MCF 10A (cell line): ENCODE results near the gene STK38L. TPM values are rescaled to one million over a fixed set of nuclear protein-coding genes. Genes with fewer than 3 reads are reported as not detected.

ENCODE experiments used
- BruUV-seq: library from RNA; stranded (reverse); fragments of 400-500 nt; replicated peaks from 2 replicates; lab custom pipeline; 2021; lab: Mats Ljungman, UMichigan
- CTCF ChIA-PET: fragments of 300-600 bp; sonication (Branson Sonifier 250); formaldehyde crosslinking; extraction: SDS; loops from one replicate; lab custom pipeline; 2021; ENCODE audit warnings: antibody characterized with exemption, inconsistent platforms; lab: Yijun Ruan, JAX
- POLR2A ChIA-PET: fragments of 300-600, 350-650 bp; sonication (Branson Sonifier 250); formaldehyde crosslinking; extraction: SDS; loops from one replicate; lab custom pipeline; 2020; ENCODE audit warnings: antibody characterized with exemption, inconsistent platforms; lab: Yijun Ruan, JAX
- DNase-seq: peaks from one replicate; pipeline ENCODE4 v3.0.0-alpha.2; 2018; ENCODE audit not compliant: unreplicated experiment
- H3K27ac Mint-ChIP-seq: one replicate; pipeline ENCODE4 v1.8.0; 2022; ENCODE audit warnings: mild to moderate bottlenecking, low read depth, mixed read lengths; ENCODE audit not compliant: unreplicated experiment
- H3K27me3 Mint-ChIP-seq: one replicate; pipeline ENCODE4 v1.8.0; 2022; ENCODE audit warnings: mixed read lengths; ENCODE audit not compliant: insufficient read depth, unreplicated experiment
- H3K36me3 Mint-ChIP-seq: one replicate; pipeline ENCODE4 v1.8.0; 2022; ENCODE audit warnings: mild to moderate bottlenecking, moderate library complexity, mixed read lengths; ENCODE audit not compliant: insufficient read depth, unreplicated experiment
- H3K4me1 Mint-ChIP-seq: one replicate; pipeline ENCODE4 v1.8.0; 2022; ENCODE audit warnings: mixed read lengths; ENCODE audit not compliant: insufficient read depth, unreplicated experiment
- H3K4me3 Mint-ChIP-seq: one replicate; pipeline ENCODE4 v1.8.0; 2022; ENCODE audit warnings: mild to moderate bottlenecking, moderate library complexity, mixed read lengths; ENCODE audit not compliant: unreplicated experiment
- H3K9me3 Mint-ChIP-seq: one replicate; pipeline ENCODE4 v1.8.0; 2022; ENCODE audit warnings: mixed read lengths; ENCODE audit not compliant: unreplicated experiment
- CTCF ChIP-seq: fragments of 200-600 bp; IDR thresholded peaks from one replicate; pipeline ENCODE4 v1.8.0; 2022; ENCODE audit warnings: antibody characterized with exemption, mild to moderate bottlenecking; ENCODE audit not compliant: unreplicated experiment
- intact Hi-C: fragments of 100-400 bp; cut with micrococcal nuclease; formaldehyde crosslinking; loops from 2 replicates; pipeline ENCODE4 v1.14.1; 2022
- total RNA-seq: library from RNA; stranded (reverse); gene quantifications from 2 replicates; pipeline ENCODE4 v1.2.3, GENCODE V29; 2022

The STK38L gene
- total RNA-seq, 1 experiment from 2014 or later = 18.1 TPM

- no TSS peak for BruUV-seq
- no peaks in the 10 kb centered on the region for H3K36me3 Mint-ChIP-seq
- H3K27me3 Mint-ChIP-seq = no peaks in the 10 kb centered on the region
- TF ChIP-seq CTCF = no peak
- H3K27ac Mint-ChIP-seq = no peak overlapping the region
- intact Hi-C loops = no loop called here
- H3K4me3 Mint-ChIP-seq = no peak overlapping the region
- ChIA-PET POLR2A (interaction anchor here (1.7 kb wide), 1 partner anchor 15 kb away, joined by 6 read pairs; no protein-coding TSS in a partner anchor), CTCF (no interaction called here)
- DNase-seq = no peak
- peaks cover 5% of the 10 kb centered on the region for H3K4me1 Mint-ChIP-seq
- H3K9me3 Mint-ChIP-seq = no peaks in the 10 kb centered on the region
Observed at GRCh38 chr12:27351476-27351875, 107.4 kb downstream of the STK38L start.

GRCh38 chr12:27355486-27355885 lies 111.4 kb downstream of the STK38L start:
- DNase-seq = no peak
- ChIA-PET CTCF (interaction anchor here (1.4 kb wide), 1 partner anchor 29 kb away, joined by 5 read pairs; no protein-coding TSS in a partner anchor), POLR2A (interaction anchor here (1.6 kb wide), 1 partner anchor 22 kb away, joined by 5 read pairs; no protein-coding TSS in a partner anchor)
- intact Hi-C loops = no loop called here
- Mint-ChIP-seq H3K27ac (no peak overlapping the region), H3K36me3 (no peaks in the 10 kb centered on the region), H3K27me3 (no peaks in the 10 kb centered on the region), H3K4me3 (no peak overlapping the region), H3K9me3 (no peaks in the 10 kb centered on the region), H3K4me1 (no peaks in the 10 kb centered on the region)
- no TSS peak for BruUV-seq
- TF ChIP-seq CTCF = no peak

- DNase-seq = no peak
- intact Hi-C loops = no loop called here
- ChIA-PET CTCF (interaction anchor here (1.4 kb wide), 1 partner anchor 28 kb away, joined by 5 read pairs; no protein-coding TSS in a partner anchor), POLR2A (interaction anchor here (1.6 kb wide), 1 partner anchor 22 kb away, joined by 5 read pairs; no protein-coding TSS in a partner anchor)
- Mint-ChIP-seq H3K27me3 (no peaks in the 10 kb centered on the region), H3K9me3 (no peaks in the 10 kb centered on the region), H3K4me1 (no peaks in the 10 kb centered on the region), H3K4me3 (no peak overlapping the region), H3K27ac (no peak overlapping the region), H3K36me3 (no peaks in the 10 kb centered on the region)
- TF ChIP-seq CTCF = no peak
- no TSS peak for BruUV-seq
Observed at GRCh38 chr12:27355979-27356378, 111.9 kb downstream of the STK38L start.

GRCh38 chr12:27359578-27360340 lies 115.7 kb downstream of the STK38L start:
- H3K36me3 Mint-ChIP-seq = no peaks in the 10 kb centered on the region
- BruUV-seq = no TSS peak
- peaks cover 7% of the 10 kb centered on the region for H3K9me3 Mint-ChIP-seq
- no peaks in the 10 kb centered on the region for H3K27me3 Mint-ChIP-seq
- no peaks in the 10 kb centered on the region for H3K4me1 Mint-ChIP-seq
- no peak for TF ChIP-seq CTCF
- DNase-seq = no peak
- intact Hi-C loops = no loop called here
- ChIA-PET POLR2A (interaction anchor here (0.9 kb wide), 1 partner anchor 9 kb away, joined by 3 read pairs; no protein-coding TSS in a partner anchor), CTCF (interaction anchor here (0.6 to 0.9 kb wide), 2 partner anchors 10 to 25 kb away, joined by 3 read pairs; no protein-coding TSS in a partner anchor)
- H3K27ac Mint-ChIP-seq = no peak overlapping the region
- H3K4me3 Mint-ChIP-seq = no peak overlapping the region
